ENCODE measurements around the gene KCNN4. TPM values are rescaled to one million over a fixed set of nuclear protein-coding genes. Genes with fewer than 3 reads are reported as not detected.

KCNN4 gene
- total and polyA plus RNA-seq, 2 experiments from 2014 or later = 0.86 to 3.2 TPM

DNA sequence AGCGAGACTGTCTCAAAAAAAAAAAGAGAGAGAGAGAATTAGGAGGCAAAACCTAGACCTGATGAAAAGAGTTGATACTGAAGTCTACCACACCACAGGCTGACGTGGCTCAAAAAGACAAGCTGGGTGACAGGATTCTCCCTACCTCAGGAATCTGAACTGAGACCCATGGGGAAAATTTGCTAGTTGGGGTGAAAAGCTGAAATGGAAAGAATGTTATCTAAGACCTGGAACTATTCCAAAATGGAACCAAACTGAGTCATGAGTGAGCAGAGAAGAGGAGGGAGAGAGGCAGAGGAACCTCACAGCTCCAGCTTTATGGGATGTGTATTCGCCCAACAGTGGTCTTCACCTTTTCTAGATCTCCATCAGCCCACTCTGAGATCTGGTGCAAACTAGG, 37.7 kb downstream of the KCNN4 start:
- ATAC-seq = no peak
- Histone ChIP-seq H3K4me2 (no peak overlapping the region), H3K9me2 (ENCODE audit: insufficient read depth) (no peaks in the 10 kb centered on the region), H4K20me1 (replicated peaks; ENCODE audit: insufficient read depth) (no peaks in the 10 kb centered on the region; the same call in 1 of the 2 replicates), H3K79me2 (replicated peaks; ENCODE audit: insufficient read depth) (no peaks in the 10 kb centered on the region), H3K36me3 (ENCODE audit: insufficient read depth) (peaks cover 6% of the 10 kb centered on the region), H3K27me3 (ENCODE audit: insufficient read depth) (no peaks in the 10 kb centered on the region), H3F3A (replicated peaks; ENCODE audit: low read depth) (no peaks in the 10 kb centered on the region), H3K4me3 (no peak overlapping the region), H3K4me1 (ENCODE audit: insufficient read depth) (no peaks in the 10 kb centered on the region), H3K27ac (ENCODE audit: low read depth) (no peak overlapping the region), H2AFZ (no peak overlapping the region)
- peaks cover 4% of the 10 kb centered on the region; the same call in 1 of the 3 replicates for H3K4me1 Mint-ChIP-seq
- H3K4me3 Mint-ChIP-seq = no peak overlapping the region
- H3K27ac Mint-ChIP-seq = no peak overlapping the region
- no peaks in the 10 kb centered on the region for H3K9me3 Mint-ChIP-seq
- H3K36me3 Mint-ChIP-seq (ENCODE audit: low read depth) = peaks cover 74% of the 10 kb centered on the region
- TF ChIP-seq, protein P1, sequence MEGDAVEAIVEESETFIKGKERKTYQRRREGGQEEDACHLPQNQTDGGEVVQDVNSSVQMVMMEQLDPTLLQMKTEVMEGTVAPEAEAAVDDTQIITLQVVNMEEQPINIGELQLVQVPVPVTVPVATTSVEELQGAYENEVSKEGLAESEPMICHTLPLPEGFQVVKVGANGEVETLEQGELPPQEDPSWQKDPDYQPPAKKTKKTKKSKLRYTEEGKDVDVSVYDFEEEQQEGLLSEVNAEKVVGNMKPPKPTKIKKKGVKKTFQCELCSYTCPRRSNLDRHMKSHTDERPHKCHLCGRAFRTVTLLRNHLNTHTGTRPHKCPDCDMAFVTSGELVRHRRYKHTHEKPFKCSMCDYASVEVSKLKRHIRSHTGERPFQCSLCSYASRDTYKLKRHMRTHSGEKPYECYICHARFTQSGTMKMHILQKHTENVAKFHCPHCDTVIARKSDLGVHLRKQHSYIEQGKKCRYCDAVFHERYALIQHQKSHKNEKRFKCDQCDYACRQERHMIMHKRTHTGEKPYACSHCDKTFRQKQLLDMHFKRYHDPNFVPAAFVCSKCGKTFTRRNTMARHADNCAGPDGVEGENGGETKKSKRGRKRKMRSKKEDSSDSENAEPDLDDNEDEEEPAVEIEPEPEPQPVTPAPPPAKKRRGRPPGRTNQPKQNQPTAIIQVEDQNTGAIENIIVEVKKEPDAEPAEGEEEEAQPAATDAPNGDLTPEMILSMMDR (conservative IDR thresholded peaks at IDR 0.05; ENCODE audit: low read depth in 2 of 2) = no peak
- DNase-seq (ENCODE audit: low spot score) = no peak
- peaks cover 7% of the 10 kb centered on the region for H3K27me3 Mint-ChIP-seq (ENCODE audit: insufficient read depth, low read depth, poor library complexity)

DNA sequence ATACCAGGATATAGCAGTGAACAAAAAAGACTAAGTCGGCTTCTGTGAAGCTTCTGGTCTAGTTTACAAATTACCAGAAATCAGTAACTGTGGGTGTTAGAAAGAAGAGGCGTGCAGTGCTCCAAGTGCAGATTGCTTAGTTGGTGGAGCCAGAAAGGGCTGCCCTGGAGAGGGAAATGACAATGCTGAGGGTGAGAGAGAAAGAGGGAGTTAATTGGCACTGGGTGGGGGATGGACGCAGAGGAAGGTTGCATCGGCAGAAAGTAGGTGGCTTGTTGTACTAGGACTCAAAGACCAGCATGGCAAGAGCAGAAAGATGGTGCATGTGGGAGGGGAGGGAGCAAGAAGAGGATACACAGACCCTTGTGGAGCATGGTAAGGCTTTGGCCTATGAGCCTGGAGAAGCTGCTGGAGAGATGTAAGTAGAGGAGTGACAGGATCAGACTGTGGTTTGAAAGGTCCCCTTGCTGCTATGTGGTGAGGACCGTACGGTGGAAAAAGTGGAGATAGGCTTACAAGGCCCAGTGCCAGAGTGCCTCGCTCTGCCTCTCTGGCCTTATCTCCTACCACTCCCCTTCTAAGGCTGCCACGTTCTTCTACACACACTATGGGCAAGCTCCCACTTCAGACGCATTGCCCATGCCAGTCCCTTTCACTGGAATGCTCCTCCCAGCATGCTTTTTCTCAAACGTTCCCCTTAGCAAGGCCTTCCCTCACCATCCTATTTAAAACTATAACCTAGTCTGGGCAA, 39.5 kb downstream of the KCNN4 start:
- no peaks in the 10 kb centered on the region for H3F3A ChIP-seq (replicated peaks; ENCODE audit: low read depth)
- no peaks in the 10 kb centered on the region for H3K27me3 ChIP-seq (ENCODE audit: insufficient read depth)
- no peak for DNase-seq (ENCODE audit: low spot score)
- Mint-ChIP-seq H3K9me3 (no peaks in the 10 kb centered on the region), H3K4me1 (peaks cover 4% of the 10 kb centered on the region; the same call in 1 of the 3 replicates), H3K27me3 (ENCODE audit: insufficient read depth, low read depth, poor library complexity) (peaks cover 4% of the 10 kb centered on the region), H3K36me3 (ENCODE audit: low read depth) (peaks cover 73% of the 10 kb centered on the region), H3K27ac (no peak overlapping the region), H3K4me3 (no peak overlapping the region)
- H3K4me2 ChIP-seq = no peak overlapping the region
- H3K9me2 ChIP-seq (ENCODE audit: insufficient read depth) = no peaks in the 10 kb centered on the region
- no peaks in the 10 kb centered on the region for H3K4me1 ChIP-seq (ENCODE audit: insufficient read depth)
- H3K4me3 ChIP-seq = no peak overlapping the region
- peaks cover 6% of the 10 kb centered on the region for H3K36me3 ChIP-seq (ENCODE audit: insufficient read depth)
- no peaks in the 10 kb centered on the region; the same call in 1 of the 2 replicates for H4K20me1 ChIP-seq (replicated peaks; ENCODE audit: insufficient read depth)
- H3K79me2 ChIP-seq (replicated peaks; ENCODE audit: insufficient read depth) = no peaks in the 10 kb centered on the region
- ATAC-seq = no peak
- H2AFZ ChIP-seq = no peak overlapping the region
- no peak overlapping the region for H3K27ac ChIP-seq (ENCODE audit: low read depth)
- TF ChIP-seq, protein P1 (conservative IDR thresholded peaks at IDR 0.05; ENCODE audit: low read depth in 2 of 2) = no peak
- TF ChIP-seq EZH2 (IDR thresholded peaks at IDR 0.05; ENCODE audit: low read depth, unreplicated experiment) = no peak
- TF ChIP-seq STAT1 (IDR thresholded peaks at IDR 0.05; ENCODE audit: unreplicated experiment) = no peak
- no peak for TF ChIP-seq NANOG (IDR thresholded peaks at IDR 0.05; ENCODE audit: borderline replicate concordance)
- no peak for TF ChIP-seq ZNF462 (CRISPR knock-in tag; IDR thresholded peaks at IDR 0.05)
- no peak for TF ChIP-seq ZNF114 (CRISPR knock-in tag; IDR thresholded peaks at IDR 0.05)
- no peak for TF ChIP-seq CREB1 (CRISPR knock-in tag; IDR thresholded peaks at IDR 0.05; ENCODE audit: low read depth)
- TF ChIP-seq, protein P2, sequence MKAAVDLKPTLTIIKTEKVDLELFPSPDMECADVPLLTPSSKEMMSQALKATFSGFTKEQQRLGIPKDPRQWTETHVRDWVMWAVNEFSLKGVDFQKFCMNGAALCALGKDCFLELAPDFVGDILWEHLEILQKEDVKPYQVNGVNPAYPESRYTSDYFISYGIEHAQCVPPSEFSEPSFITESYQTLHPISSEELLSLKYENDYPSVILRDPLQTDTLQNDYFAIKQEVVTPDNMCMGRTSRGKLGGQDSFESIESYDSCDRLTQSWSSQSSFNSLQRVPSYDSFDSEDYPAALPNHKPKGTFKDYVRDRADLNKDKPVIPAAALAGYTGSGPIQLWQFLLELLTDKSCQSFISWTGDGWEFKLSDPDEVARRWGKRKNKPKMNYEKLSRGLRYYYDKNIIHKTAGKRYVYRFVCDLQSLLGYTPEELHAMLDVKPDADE (IDR thresholded peaks at IDR 0.05) = no peak
- TF ChIP-seq JUNB (IDR thresholded peaks at IDR 0.05; ENCODE audit: unreplicated experiment) = no peak
